Esophagus (tissue), 2 donors: Measurements from ENCODE around the gene RSBN1L. TPM values are rescaled to one million over a fixed set of nuclear protein-coding genes. Genes with fewer than 3 reads are reported as not detected.
"Not testable (repeated sequence)": the region's sequence is repeated elsewhere in the genome, so short reads cannot be mapped to it uniquely, and the experiment has no call there.

Experiments used
- H3K27ac ChIP-seq, 2 donors: one replicate each; pipeline ENCODE4 v1.5.1; 2013; ENCODE audit warnings: low read depth in 2 of 2, mild to moderate bottlenecking in 2 of 2, inconsistent platforms in 1 of 2, low read length in 1 of 2, moderate library complexity in 1 of 2
- H3K27me3 ChIP-seq, 2 donors: one replicate each; pipeline ENCODE4 v1.6.1; 2013; ENCODE audit warnings: low read length in 2 of 2, control low read depth in 1 of 2, mild to moderate bottlenecking in 1 of 2; ENCODE audit not compliant: insufficient read depth in 2 of 2, control insufficient read depth in 1 of 2
- H3K36me3 ChIP-seq, 2 donors: one replicate each; pipeline ENCODE4 v1.6.1; 2013; ENCODE audit warnings: low read length in 1 of 2; ENCODE audit not compliant: control insufficient read depth in 2 of 2, insufficient read depth in 2 of 2
- H3K4me1 ChIP-seq, 2 donors: one replicate each; pipeline ENCODE4 v1.6.1; 2013; ENCODE audit warnings: low read length in 1 of 2; ENCODE audit not compliant: control insufficient read depth in 2 of 2, insufficient read depth in 2 of 2
- H3K4me3 ChIP-seq, 2 donors: one replicate each; pipeline ENCODE4 v1.5.1; 2013; ENCODE audit warnings: low read length in 2 of 2, mild to moderate bottlenecking in 2 of 2, low read depth in 1 of 2, moderate library complexity in 1 of 2
- H3K9me3 ChIP-seq, 2 donors: one replicate each; pipeline ENCODE4 v1.6.1; 2013; ENCODE audit warnings: mild to moderate bottlenecking in 2 of 2, low read depth in 1 of 2, low read length in 1 of 2, moderate library complexity in 1 of 2; ENCODE audit not compliant: control insufficient read depth in 2 of 2, insufficient read depth in 1 of 2
- WGBS, 2 donors: extraction: QIAGEN DNeasy Blood & Tissue Kit; methylation state at CpG; one replicate each; pipeline ENCODE4 v1.1.7; 2013; 5-methylcytosine and 5-hydroxymethylcytosine counted together
- polyA plus RNA-seq, 2 donors: library from polyadenylated mRNA; stranded (reverse); fragments of 200-250 nt; gene quantifications; one replicate each; pipeline ENCODE4 v1.2.3, GENCODE V29; 2013
- donor health status: healthy with polysubstance abuse.
- donor health status: Bipolar disorder and iron deficiency.

RSBN1L gene
- polyA plus RNA-seq, 2 donors = 6.0 to 6.4 TPM

DNA sequence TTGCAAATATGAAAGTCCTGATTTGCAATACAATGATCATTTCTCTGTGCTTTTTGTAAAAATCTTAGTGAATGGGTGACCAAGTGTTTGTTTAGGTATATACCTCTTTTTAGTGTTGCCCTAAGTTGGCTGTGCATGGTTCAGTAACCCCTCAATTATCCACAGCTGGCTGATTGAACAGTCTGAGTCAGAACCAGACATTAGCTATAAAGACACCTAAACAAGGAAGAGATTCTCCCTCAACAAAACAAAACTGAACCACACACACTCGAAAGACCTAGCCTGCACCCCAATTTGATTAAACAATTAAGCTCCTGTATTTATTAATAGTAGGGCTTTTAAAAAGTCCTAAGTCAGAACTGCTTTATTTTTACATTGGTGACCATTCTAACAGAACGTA lies 2.8 kb downstream of the RSBN1L start:
- H3K4me3 ChIP-seq = peak overlapping the region in 1 of 2 donors; percentile 23
- WGBS, 2 donors = 19 to 21% methylated on average over 2 of the region's 2 CpGs
- no peaks in the 10 kb centered on the region for H3K9me3 ChIP-seq
- no peaks in the 10 kb centered on the region for H3K36me3 ChIP-seq
- no peaks in the 10 kb centered on the region for H3K27me3 ChIP-seq
- H3K27ac ChIP-seq = no peak overlapping the region
- peaks cover 0 to 6% of the 10 kb centered on the region in 2 donors for H3K4me1 ChIP-seq

DNA sequence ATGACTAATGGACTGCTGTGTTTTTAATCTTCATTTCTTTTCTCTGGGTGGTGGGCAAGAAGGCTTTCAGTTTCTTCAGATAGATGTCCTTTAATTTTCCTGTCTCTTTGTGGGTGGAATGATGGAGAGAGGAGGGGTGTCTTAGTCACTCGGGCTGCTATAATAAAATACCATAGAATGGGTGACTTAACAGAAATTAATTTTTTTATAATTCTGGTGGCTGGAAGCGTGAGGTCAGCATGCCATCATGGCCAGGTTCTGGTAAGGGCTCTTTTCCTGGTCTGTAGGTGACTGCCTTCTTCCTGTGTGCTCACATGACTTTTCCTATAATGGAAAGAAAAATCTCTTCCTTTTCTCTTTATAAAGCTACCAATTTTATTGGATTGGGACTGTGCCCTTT lies 6.3 kb downstream of the RSBN1L start:
- no peak overlapping the region for H3K27ac ChIP-seq
- no peaks in the 10 kb centered on the region for H3K36me3 ChIP-seq
- H3K4me3 ChIP-seq = no peak overlapping the region
- H3K4me1 ChIP-seq = peaks cover 0 to 6% of the 10 kb centered on the region in 2 donors
- H3K27me3 ChIP-seq = no peaks in the 10 kb centered on the region
- WGBS, 2 donors = 55 to 58% methylated on average over 2 of the region's 2 CpGs
- no peaks in the 10 kb centered on the region for H3K9me3 ChIP-seq

DNA sequence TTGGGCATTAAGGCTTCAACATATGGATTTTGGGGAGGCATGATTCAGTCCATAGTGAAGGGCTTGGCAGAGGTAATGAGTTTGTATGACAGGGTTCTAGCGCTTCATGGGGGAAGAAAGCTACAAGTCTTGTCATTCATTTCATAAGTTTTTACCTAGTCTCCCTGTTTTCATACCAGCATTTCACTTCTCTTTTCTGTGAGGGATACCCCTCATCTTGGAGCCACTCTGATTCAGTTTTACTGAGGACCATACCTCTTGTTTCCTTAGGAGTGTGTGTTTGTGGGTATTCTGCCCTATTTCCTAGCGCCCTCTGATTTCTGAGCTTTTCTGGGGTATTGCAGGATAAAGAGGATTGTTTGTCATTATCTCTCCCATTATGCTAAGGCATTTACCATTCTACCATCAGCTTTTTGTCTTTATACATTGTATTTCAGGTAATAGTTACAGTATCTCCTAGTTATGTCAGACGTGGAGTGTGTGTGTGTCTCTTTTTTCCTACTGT lies 6.8 kb downstream of the RSBN1L start:
- WGBS, 2 donors = 82 to 85% methylated on average over 3 of the region's 3 CpGs
- no peak overlapping the region for H3K4me3 ChIP-seq
- H3K27ac ChIP-seq = no peak overlapping the region
- H3K27me3 ChIP-seq = no peaks in the 10 kb centered on the region
- H3K36me3 ChIP-seq = no peaks in the 10 kb centered on the region
- no peaks in the 10 kb centered on the region for H3K9me3 ChIP-seq
- peaks cover 0 to 6% of the 10 kb centered on the region in 2 donors for H3K4me1 ChIP-seq

DNA sequence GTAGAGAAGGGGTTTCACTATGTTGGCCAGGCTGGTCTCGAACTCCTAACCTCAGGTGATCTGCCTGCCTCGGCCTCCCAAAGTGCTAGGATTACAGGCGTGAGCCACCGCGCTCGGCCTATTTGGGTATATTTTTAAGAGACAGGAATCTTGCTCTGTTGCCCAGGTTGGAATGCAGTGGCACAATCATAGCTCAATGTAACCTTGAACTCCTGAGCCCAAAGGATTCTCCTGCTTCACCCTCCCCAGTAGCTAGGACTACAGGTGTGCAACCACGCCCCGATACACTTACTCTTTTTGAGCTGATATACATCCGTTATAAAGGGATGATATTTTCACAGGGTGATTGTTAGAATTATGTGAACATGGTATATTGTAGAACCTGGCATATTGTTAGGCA lies 7.4 kb downstream of the RSBN1L start:
- H3K4me3 ChIP-seq, H3K27me3 ChIP-seq, H3K4me1 ChIP-seq, H3K9me3 ChIP-seq, H3K27ac ChIP-seq, H3K36me3 ChIP-seq: not testable (repeated sequence)
- 88 to 95% methylated on average over 9 of the region's 9 CpGs for whole genome bisulfite sequencing, 2 donors

DNA sequence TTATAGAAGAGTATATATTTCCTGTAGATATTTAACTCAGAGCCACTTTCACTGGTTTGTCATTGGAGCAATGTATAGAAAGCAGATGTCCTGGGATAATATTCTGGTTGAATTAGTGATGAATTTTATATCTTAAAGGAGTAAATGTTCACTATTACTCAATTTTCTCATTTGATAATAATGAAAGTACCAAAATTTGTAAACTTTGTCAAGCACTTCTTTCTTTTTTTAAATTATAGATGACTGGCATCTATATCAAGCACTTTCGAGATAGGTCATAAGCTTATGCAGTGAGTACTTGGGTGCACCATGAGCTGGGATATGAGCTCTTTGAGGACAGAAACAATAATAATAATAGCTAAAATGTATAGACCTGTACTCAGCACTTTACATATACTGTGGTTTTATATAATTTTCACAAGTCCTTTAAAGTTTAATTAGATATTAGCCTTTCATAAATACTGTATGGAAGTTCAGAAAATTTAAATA lies 11.3 kb downstream of the RSBN1L start:
- Histone ChIP-seq H3K36me3 (no peaks in the 10 kb centered on the region), H3K4me1 (no peaks in the 10 kb centered on the region), H3K9me3 (no peaks in the 10 kb centered on the region), H3K27ac (no peak overlapping the region), H3K4me3 (no peak overlapping the region), H3K27me3 (no peaks in the 10 kb centered on the region)
- 91 to 94% methylated on average over 1 of the region's 1 CpG for WGBS, 2 donors

DNA sequence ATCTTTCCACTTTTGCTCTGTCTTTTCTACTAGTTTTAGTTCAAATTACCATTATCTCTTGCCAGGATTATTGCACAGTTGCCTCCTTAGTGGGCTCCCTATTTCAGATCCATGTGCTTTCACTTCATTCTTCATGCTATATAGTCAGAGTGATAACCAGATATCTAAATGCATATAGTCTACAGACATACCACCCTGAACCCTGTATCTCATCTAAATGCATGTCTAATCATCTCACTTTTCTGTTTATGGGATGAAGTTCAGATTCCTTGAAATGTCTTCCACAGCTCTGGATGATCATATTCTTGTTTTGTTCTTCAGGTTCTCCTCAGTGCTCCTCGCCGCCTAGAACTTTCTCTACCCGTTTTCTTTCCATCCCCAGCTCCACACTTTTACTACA lies 13.8 kb downstream of the RSBN1L start:
- Histone ChIP-seq H3K4me1 (no peaks in the 10 kb centered on the region), H3K27ac (no peak overlapping the region), H3K36me3 (no peaks in the 10 kb centered on the region), H3K4me3 (no peak overlapping the region), H3K9me3 (no peaks in the 10 kb centered on the region), H3K27me3 (no peaks in the 10 kb centered on the region)
- 90 to 94% methylated on average over 3 of the region's 3 CpGs for WGBS, 2 donors

DNA sequence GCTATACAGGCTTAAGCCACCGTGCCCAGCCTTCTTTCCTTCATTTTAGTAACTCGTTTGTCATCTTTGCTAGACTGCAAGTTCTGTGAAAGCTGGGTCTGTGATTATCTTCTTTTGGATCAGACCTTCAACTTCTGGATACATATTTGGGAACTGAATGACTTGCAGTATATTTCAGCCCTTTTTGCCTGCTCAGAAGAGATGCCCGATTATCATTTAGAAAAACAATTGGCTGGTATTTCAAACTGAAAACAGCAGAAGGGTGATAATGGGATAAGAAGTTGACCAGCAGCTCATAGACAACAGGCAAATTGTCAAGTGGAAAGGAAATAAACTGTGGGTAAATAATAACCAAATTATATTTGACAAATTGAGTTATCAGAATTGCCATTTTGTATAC lies 14.6 kb downstream of the RSBN1L start:
- Histone ChIP-seq H3K4me3 (no peak overlapping the region), H3K9me3 (no peaks in the 10 kb centered on the region), H3K27me3 (no peaks in the 10 kb centered on the region), H3K4me1 (no peaks in the 10 kb centered on the region), H3K27ac (no peak overlapping the region), H3K36me3 (no peaks in the 10 kb centered on the region)
- 73 to 84% methylated on average over 3 of the region's 3 CpGs for WGBS, 2 donors

DNA sequence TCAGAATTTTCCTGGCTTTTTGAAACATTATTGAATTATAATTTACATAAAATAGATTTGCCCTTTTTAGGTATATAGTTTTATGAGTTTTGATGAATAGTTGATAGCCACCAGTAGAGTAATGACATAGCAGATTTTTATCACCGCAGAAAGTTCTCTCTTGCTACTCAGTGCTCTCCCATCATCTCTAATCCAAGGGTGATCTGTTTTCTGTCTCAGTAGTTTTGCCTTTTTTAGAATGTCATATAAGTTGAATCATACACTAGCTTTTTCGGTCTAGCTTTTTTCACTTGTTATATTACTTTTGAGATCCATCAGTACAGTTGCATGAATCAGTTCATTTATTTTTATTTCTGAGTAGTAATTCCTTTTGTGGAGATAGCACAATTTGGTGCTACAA lies 17.9 kb downstream of the RSBN1L start:
- 81 to 89% methylated on average over 2 of the region's 2 CpGs for WGBS, 2 donors
- no peak overlapping the region for H3K4me3 ChIP-seq
- no peaks in the 10 kb centered on the region for H3K27me3 ChIP-seq
- H3K36me3 ChIP-seq = no peaks in the 10 kb centered on the region
- H3K27ac ChIP-seq = no peak overlapping the region
- H3K4me1 ChIP-seq = no peaks in the 10 kb centered on the region
- no peaks in the 10 kb centered on the region for H3K9me3 ChIP-seq

DNA sequence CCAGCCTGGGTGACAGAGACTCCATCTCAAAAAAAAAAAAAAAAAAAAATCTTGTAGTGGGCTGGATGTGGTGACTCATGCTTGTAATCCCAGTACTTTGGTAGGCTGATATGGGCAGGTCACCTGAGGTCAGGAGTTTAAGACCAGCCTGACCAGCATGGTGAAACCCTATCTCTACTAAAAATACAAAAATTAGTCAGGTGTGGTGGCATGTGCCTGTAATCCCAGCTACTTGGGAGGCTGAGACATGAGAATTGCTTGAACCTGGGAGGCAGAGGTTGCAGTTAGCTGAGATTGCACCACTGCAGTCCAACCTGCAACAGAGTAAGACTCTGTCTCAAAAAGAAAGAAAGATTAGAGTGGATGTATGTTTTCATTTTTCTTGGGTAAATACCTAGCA lies 18.7 kb downstream of the RSBN1L start:
- not testable (repeated sequence) for H3K4me1 ChIP-seq, H3K27ac ChIP-seq, H3K27me3 ChIP-seq, H3K9me3 ChIP-seq, H3K4me3 ChIP-seq, H3K36me3 ChIP-seq

DNA sequence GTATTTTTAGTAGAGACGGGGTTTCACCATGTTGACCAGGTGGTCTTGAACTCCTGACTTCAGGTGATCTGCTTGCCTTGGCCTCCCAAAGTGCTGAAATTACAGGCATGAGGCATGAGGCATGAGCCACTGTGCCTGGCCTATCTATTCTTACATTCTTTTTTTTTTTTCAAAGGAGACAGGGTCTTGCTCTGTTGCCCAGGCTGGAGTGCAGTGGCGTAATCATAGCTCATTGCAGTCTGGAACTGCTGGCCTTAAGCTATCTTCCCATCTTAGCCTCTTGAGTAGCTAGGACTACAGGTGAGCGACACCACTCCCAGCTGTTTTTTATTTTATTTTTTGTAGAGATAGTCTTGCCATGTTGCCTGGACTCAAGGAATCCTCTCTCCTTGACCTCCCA lies 20.5 kb downstream of the RSBN1L start:
- Histone ChIP-seq H3K27me3 (no peaks in the 10 kb centered on the region), H3K9me3 (no peaks in the 10 kb centered on the region), H3K36me3 (no peaks in the 10 kb centered on the region), H3K4me1 (no peaks in the 10 kb centered on the region), H3K4me3 (no peak overlapping the region), H3K27ac (no peak overlapping the region)
- 94 to 99% methylated on average over 3 of the region's 3 CpGs for WGBS, 2 donors
